ENCODE data around the gene SOST.
A peak's percentile ranks its signal among the peaks of the same experiment; 100 is the strongest.

SOST gene

GRCh38 chr17:43766413-43767052, 7.9 kb upstream of the SOST start:
- Histone ChIP-seq H3K27ac (ENCODE audit: low read depth, low read length) (no peak overlapping the region), H3K36me3 (ENCODE audit: insufficient read depth, low read length) (0 out of 2 replicates have a peak, but pooled peaks cover 5% of the 10 kb centered on the region), H3K4me1 (ENCODE audit: control insufficient read depth, insufficient read depth, low read length, unreplicated experiment) (no peaks in the 10 kb centered on the region), H2AFZ (ENCODE audit: low read length, unreplicated experiment) (no peak overlapping the region), H3K27me3 (ENCODE audit: insufficient read depth, low read length) (no peaks in the 10 kb centered on the region), H3K79me2 (ENCODE audit: control insufficient read depth, insufficient read depth, low read length, unreplicated experiment) (no peaks in the 10 kb centered on the region), H3K4me3 (ENCODE audit: low read depth, low read length) (no peak overlapping the region)

GRCh38 chr17:43760254-43760852, 1.8 kb upstream of the SOST start:
- Histone ChIP-seq H2AFZ (ENCODE audit: low read length, unreplicated experiment) (no peak overlapping the region), H3K27me3 (ENCODE audit: insufficient read depth, low read length) (peaks cover 29% of the 10 kb centered on the region), H3K27ac (ENCODE audit: low read depth, low read length) (no peak overlapping the region), H3K36me3 (ENCODE audit: insufficient read depth, low read length) (no peaks in the 10 kb centered on the region), H3K4me3 (ENCODE audit: low read depth, low read length) (no peak overlapping the region), H3K4me1 (ENCODE audit: control insufficient read depth, insufficient read depth, low read length, unreplicated experiment) (no peaks in the 10 kb centered on the region), H3K79me2 (ENCODE audit: control insufficient read depth, insufficient read depth, low read length, unreplicated experiment) (no peaks in the 10 kb centered on the region)

GRCh38 chr17:43759836-43760235, 1.2 kb upstream of the SOST start:
- Histone ChIP-seq H3K27me3 (ENCODE audit: insufficient read depth, low read length) (peaks cover 32% of the 10 kb centered on the region), H3K36me3 (ENCODE audit: insufficient read depth, low read length) (no peaks in the 10 kb centered on the region)

GRCh38 chr17:43758086-43758485, 505 bp downstream of the SOST start:
- H3K4me3 ChIP-seq (ENCODE audit: low read depth, low read length), result no peak overlapping the region
- H3K4me1 ChIP-seq (ENCODE audit: control insufficient read depth, insufficient read depth, low read length, unreplicated experiment), result peaks cover 6% of the 10 kb centered on the region
- H3K36me3 ChIP-seq (ENCODE audit: insufficient read depth, low read length), result no peaks in the 10 kb centered on the region
- H2AFZ ChIP-seq (ENCODE audit: low read length, unreplicated experiment), result no peak overlapping the region
- no peaks in the 10 kb centered on the region for H3K79me2 ChIP-seq (ENCODE audit: control insufficient read depth, insufficient read depth, low read length, unreplicated experiment)
- H3K27me3 ChIP-seq (ENCODE audit: insufficient read depth, low read length), result peaks cover 32% of the 10 kb centered on the region
- H3K27ac ChIP-seq (ENCODE audit: low read depth, low read length), result no peak overlapping the region

More at GRCh38 chr17:43759836-43760235, 1.2 kb upstream of the SOST start:
- Histone ChIP-seq H3K4me1 (ENCODE audit: control insufficient read depth, insufficient read depth, low read length, unreplicated experiment) (peaks cover 4% of the 10 kb centered on the region), H3K27ac (ENCODE audit: low read depth, low read length) (no peak overlapping the region), H3K79me2 (ENCODE audit: control insufficient read depth, insufficient read depth, low read length, unreplicated experiment) (no peaks in the 10 kb centered on the region), H2AFZ (ENCODE audit: low read length, unreplicated experiment) (no peak overlapping the region), H3K4me3 (ENCODE audit: low read depth, low read length) (no peak overlapping the region)

GRCh38 chr17:43757171-43757660, 1.4 kb downstream of the SOST start:
- no peak overlapping the region for H3K27ac ChIP-seq (ENCODE audit: low read depth, low read length)
- no peaks in the 10 kb centered on the region for H3K36me3 ChIP-seq (ENCODE audit: insufficient read depth, low read length)
- H2AFZ ChIP-seq (ENCODE audit: low read length, unreplicated experiment), result no peak overlapping the region
- peaks cover 6% of the 10 kb centered on the region for H3K4me1 ChIP-seq (ENCODE audit: control insufficient read depth, insufficient read depth, low read length, unreplicated experiment)
- no peaks in the 10 kb centered on the region for H3K79me2 ChIP-seq (ENCODE audit: control insufficient read depth, insufficient read depth, low read length, unreplicated experiment)
- H3K4me3 ChIP-seq (ENCODE audit: low read depth, low read length), result no peak overlapping the region
- H3K27me3 ChIP-seq (ENCODE audit: insufficient read depth, low read length), result peaks cover 32% of the 10 kb centered on the region

GRCh38 chr17:43756201-43756600, 2.4 kb downstream of the SOST start:
- Histone ChIP-seq H3K4me3 (ENCODE audit: low read depth, low read length) (no peak overlapping the region), H3K79me2 (ENCODE audit: control insufficient read depth, insufficient read depth, low read length, unreplicated experiment) (no peaks in the 10 kb centered on the region), H2AFZ (ENCODE audit: low read length, unreplicated experiment) (no peak overlapping the region), H3K36me3 (ENCODE audit: insufficient read depth, low read length) (no peaks in the 10 kb centered on the region), H3K4me1 (ENCODE audit: control insufficient read depth, insufficient read depth, low read length, unreplicated experiment) (peaks cover 6% of the 10 kb centered on the region), H3K27me3 (ENCODE audit: insufficient read depth, low read length) (peaks cover 32% of the 10 kb centered on the region), H3K27ac (ENCODE audit: low read depth, low read length) (no peak overlapping the region)

- H3K4me3 ChIP-seq (ENCODE audit: low read depth, low read length), result peak overlapping the region; percentile 75
- no peaks in the 10 kb centered on the region for H3K36me3 ChIP-seq (ENCODE audit: insufficient read depth, low read length)
- H2AFZ ChIP-seq (ENCODE audit: low read length, unreplicated experiment), result peak overlapping the region; percentile 31
- H3K79me2 ChIP-seq (ENCODE audit: control insufficient read depth, insufficient read depth, low read length, unreplicated experiment), result no peaks in the 10 kb centered on the region
- peaks cover 32% of the 10 kb centered on the region for H3K27me3 ChIP-seq (ENCODE audit: insufficient read depth, low read length)
- no peak overlapping the region for H3K27ac ChIP-seq (ENCODE audit: low read depth, low read length)
- H3K4me1 ChIP-seq (ENCODE audit: control insufficient read depth, insufficient read depth, low read length, unreplicated experiment), result peaks cover 6% of the 10 kb centered on the region
Measured at GRCh38 chr17:43755389-43755875, 3.2 kb downstream of the SOST start.

GRCh38 chr17:43754947-43755346, 3.6 kb downstream of the SOST start:
- H2AFZ ChIP-seq (ENCODE audit: low read length, unreplicated experiment), result peak overlapping the region; percentile 31
- no peak overlapping the region for H3K27ac ChIP-seq (ENCODE audit: low read depth, low read length)
- no peaks in the 10 kb centered on the region for H3K36me3 ChIP-seq (ENCODE audit: insufficient read depth, low read length)
- peaks cover 32% of the 10 kb centered on the region for H3K27me3 ChIP-seq (ENCODE audit: insufficient read depth, low read length)
- H3K79me2 ChIP-seq (ENCODE audit: control insufficient read depth, insufficient read depth, low read length, unreplicated experiment), result no peaks in the 10 kb centered on the region
- peak overlapping the region; percentile 75 for H3K4me3 ChIP-seq (ENCODE audit: low read depth, low read length)
- peaks cover 7% of the 10 kb centered on the region for H3K4me1 ChIP-seq (ENCODE audit: control insufficient read depth, insufficient read depth, low read length, unreplicated experiment)

GRCh38 chr17:43753493-43754129, 5.0 kb downstream of the SOST start:
- peaks cover 31% of the 10 kb centered on the region for H3K27me3 ChIP-seq (ENCODE audit: insufficient read depth, low read length)
- H3K4me1 ChIP-seq (ENCODE audit: control insufficient read depth, insufficient read depth, low read length, unreplicated experiment), result peaks cover 14% of the 10 kb centered on the region
- no peaks in the 10 kb centered on the region for H3K79me2 ChIP-seq (ENCODE audit: control insufficient read depth, insufficient read depth, low read length, unreplicated experiment)
- no peak overlapping the region for H3K4me3 ChIP-seq (ENCODE audit: low read depth, low read length)
- H2AFZ ChIP-seq (ENCODE audit: low read length, unreplicated experiment), result no peak overlapping the region
- no peak overlapping the region for H3K27ac ChIP-seq (ENCODE audit: low read depth, low read length)
- no peaks in the 10 kb centered on the region for H3K36me3 ChIP-seq (ENCODE audit: insufficient read depth, low read length)

GRCh38 chr17:43750153-43750552, 8.4 kb downstream of the SOST start:
- no peaks in the 10 kb centered on the region for H3K79me2 ChIP-seq (ENCODE audit: control insufficient read depth, insufficient read depth, low read length, unreplicated experiment)
- 0 out of 2 replicates have a peak, but pooled peaks cover under 1% of the 10 kb centered on the region for H3K27me3 ChIP-seq (ENCODE audit: insufficient read depth, low read length)
- peaks cover 24% of the 10 kb centered on the region for H3K4me1 ChIP-seq (ENCODE audit: control insufficient read depth, insufficient read depth, low read length, unreplicated experiment)
- H2AFZ ChIP-seq (ENCODE audit: low read length, unreplicated experiment), result no peak overlapping the region
- no peak overlapping the region for H3K4me3 ChIP-seq (ENCODE audit: low read depth, low read length)
- no peaks in the 10 kb centered on the region for H3K36me3 ChIP-seq (ENCODE audit: insufficient read depth, low read length)
- H3K27ac ChIP-seq (ENCODE audit: low read depth, low read length), result no peak overlapping the region

All from ACC112 (cell line).